GM18508 (cell line): ENCODE measurements around the gene TPCN2.

ENCODE experiments used
- ATAC-seq: cut with Tn5 transposase; IDR thresholded peaks from one replicate; pipeline ENCODE4 v1.9.1; 2021; ENCODE audit warnings: moderate number of reproducible peaks; ENCODE audit not compliant: insufficient read depth, unreplicated experiment

Gene TPCN2

GRCh38 chr11:69156673-69157155 is 108.0 kb downstream of the TPCN2 start:
- ATAC-seq = no peak

DNA sequence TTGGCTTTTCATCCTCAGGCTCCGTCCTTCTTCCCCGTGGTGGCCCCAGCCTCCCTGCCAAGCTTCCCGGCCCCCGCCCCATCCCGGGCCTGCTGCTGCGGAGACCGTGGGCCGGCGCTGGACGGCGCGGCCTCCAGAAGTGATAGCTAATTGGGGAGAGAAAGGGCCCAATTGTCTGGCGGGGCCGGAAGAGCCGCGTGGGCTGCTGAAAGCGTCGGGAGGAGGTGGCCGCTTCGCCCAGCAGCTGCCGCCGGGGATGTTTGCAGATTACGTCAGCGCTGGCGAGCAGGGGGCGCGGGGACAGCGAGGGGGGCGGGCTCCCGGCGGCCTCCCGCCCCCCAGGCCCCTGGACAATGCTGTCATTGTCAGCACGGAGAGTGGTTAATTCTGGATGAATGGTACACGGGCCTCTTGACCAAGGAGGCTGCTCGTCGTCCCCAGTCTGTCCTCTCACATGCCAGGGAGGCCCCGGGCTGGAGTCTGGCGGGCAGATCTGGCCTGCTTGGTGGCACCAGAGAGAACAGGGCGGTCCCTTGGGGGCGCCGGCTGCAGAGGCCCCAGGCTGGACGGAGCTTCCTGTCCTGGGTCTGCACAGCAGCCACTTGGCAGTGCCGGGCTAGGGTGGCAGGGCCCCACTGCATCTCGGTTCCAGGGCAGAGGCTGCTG is 108.6 kb downstream of the TPCN2 start:
- no peak for ATAC-seq

GRCh38 chr11:69157822-69158231 is 109.1 kb downstream of the TPCN2 start:
- no peak for ATAC-seq

DNA sequence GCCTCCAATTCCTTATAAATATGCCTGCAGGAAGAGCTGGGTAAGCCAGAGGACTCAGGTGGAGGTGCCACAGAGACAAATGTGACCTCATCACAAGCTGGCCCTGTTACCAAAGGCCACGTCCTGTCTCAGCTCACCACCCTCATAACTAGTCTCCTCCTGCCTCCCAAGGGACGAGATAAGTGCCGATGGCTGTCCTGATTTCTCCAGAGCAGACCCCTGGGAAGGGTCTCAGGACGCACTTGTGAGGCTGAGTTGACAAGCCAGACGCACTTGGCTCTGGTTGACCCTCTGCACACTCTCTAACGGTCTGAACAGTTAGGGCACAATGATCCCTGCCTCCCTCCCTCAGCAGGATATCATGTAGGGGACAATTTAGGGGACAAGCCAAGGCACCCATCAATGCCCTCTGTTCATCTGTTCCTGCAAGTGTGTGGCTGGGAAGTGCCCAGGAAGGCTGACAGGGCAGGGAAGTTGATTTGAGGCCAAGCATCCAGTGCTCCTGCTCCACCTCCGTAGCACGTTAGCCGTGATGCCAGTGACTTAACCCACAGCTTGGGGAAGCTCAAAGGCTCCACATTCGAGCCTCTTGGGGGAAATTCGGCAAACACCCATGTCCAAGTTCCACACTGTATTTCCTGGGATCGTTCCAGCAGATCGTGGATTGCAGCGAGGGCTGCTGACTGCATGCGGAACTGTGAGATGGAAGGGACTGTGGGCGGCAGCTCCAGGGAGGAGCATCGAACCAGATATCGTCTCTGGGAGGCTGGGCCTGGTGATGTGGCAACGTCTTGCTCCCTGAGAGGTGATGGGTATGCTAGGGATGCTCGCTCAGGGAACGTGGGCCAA is 109.8 kb downstream of the TPCN2 start:
- ATAC-seq = no peak

GRCh38 chr11:69159150-69159852 is 110.6 kb downstream of the TPCN2 start:
- ATAC-seq = no peak

DNA sequence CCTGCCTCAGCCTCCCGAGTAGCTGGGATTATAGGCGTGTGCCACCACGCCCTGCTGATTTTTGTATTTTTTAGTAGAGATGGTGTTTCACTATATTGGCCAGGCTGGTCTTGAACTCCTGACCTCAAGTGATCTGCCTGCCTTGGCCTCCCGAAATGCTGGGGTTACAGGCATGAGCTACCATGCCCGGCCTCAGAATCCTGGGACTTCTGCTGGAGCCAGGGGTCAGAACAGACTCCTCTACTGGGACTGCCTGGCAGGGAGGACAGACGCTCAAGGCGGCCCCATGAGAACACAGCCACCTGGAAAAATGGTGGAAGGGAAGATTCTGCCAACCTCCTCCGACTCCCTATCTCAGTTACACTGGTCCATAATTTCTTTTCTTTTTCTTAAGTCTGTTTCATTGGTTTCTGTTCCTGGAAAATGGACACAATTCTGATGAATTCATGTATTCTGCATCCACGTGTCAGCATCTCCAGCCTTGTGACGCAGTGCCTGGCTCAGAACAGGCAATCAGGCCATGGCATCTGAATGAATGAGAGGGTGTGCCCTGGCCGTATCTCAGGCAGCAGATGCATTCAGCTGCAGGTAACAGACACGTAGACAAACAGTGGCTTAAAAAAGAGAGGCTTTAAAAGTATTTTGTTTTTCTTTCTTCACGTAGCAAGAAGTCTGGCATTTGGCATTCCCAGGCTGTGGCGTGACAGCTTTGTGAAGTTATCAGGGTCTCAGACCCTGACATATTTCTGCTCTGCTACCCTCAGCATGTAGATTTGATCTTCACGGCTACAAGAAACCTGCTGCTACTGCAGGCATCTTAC is 111.8 kb downstream of the TPCN2 start:
- ATAC-seq = no peak

- no peak for ATAC-seq
These were observed 112.3 kb downstream of the TPCN2 start for GRCh38 chr11:69161117-69161407.

GRCh38 chr11:69162505-69162904 is 113.8 kb downstream of the TPCN2 start:
- no peak for ATAC-seq

DNA sequence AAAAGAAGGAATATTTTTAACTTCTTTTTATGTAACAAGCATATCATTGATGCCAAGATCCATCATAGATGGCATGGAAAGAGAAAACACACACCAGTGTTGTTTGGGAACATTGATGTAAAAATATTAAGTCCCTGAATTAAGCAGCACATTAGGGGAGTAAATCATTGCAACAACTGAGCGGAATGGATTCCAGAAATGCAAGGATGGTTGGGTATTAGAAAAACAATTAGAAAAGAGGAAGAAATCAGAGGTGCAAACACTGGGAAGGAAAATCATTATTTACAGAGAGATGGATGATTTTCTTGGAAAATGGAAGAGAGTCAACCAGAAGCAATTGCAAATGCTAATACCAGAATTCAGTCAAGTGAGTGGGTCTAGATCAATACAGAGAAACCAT is 115.1 kb downstream of the TPCN2 start:
- ATAC-seq = no peak

- ATAC-seq = no peak
These were observed 116.1 kb downstream of the TPCN2 start for GRCh38 chr11:69164824-69165223.

GRCh38 chr11:69165775-69166174 is 117.0 kb downstream of the TPCN2 start:
- no peak for ATAC-seq

GRCh38 chr11:69166218-69167115 is 117.7 kb downstream of the TPCN2 start:
- peak; percentile 71 for ATAC-seq

DNA sequence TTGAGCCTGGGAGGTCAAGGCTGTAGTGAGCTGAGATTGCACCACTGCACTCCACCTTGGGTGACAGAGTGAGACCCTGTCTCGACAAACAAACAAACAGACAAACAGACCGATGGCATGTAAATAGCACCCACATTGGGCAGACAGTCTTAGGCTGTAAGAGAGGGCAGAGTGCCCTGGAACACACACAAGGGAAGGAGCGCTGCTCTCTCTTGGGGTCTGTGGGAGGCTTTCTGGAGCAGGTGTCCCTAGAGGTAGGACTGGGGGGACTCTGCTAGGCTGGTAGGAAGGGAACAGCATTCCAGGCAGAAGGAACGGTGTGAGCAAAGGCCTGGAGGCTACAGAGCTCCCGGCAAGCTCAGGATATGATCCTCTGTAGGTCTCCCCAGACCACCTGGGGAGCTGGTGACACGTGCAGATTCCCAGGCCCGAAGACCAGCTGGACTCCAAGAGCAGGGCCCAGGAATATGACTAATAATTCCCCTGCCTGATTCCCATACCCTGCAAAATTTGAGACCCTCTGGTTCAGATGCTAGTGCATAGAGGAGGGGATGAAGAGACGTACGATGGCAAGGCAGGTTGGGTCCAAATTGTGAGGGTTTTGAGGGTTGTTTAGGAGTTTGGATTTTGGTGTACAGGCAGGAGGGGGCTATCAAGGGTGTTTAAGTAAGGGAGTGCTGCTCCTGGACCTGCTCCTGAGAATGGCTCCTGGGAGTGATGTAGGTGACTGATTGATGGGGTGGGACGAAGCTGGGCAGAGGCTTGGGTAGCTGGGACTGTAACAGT is 118.6 kb downstream of the TPCN2 start:
- no peak for ATAC-seq

DNA sequence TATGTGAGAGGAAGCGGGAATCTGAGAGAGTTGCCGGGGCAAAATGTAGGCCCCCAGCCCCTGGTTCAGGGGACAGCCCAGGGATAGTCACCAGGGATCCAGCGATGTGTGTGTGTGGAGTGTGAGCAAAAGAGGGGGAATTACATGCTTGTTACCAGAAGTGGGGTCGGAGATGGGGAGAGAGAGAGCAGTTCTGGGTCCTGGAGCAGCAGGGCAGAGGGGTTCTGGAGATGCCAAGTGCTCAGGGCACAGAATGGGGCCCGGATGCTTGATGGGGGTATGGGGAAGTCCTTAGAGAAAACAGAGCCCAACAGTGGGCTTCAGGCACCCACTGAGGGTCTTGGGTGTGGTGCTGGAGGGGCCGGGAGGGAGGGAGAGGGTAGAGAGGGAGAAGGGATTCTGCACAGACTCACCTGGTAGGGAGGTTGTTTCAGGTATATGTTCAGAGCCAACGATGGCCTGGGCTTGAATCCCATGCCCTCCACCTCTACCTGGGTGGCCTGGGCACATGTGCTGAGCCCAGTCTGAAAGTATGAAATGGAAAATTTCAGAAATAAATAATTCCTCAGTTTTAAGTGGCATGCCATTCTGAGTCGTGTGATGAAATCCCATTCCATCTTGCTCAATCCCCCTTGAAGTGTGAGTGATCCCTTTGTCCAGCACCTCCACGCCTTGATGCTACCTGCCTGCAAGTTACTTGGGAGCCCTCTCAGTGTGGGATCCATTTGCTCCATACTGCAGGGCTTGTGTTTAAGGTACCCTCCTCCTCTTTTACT is 119.4 kb downstream of the TPCN2 start:
- no peak for ATAC-seq

DNA sequence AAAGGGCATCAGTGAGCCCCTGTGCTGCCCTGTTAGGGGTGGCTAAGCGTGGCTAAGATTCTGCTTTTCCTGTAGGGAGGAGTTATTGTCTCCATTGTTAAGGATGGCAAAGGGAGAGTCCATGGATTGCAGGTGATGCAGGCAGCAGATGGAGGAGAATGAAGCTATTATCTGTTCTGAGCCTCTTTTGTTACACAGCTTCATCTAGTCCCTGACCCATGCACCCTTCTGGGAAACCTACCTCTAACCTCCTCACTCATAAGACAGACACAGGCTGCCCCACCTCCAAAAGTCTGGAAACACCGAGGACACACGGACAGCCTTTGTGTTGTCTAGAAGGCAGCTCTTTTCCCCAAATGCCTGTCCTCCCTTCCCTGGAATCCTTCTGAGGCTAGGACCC is 120.7 kb downstream of the TPCN2 start:
- no peak for ATAC-seq

DNA sequence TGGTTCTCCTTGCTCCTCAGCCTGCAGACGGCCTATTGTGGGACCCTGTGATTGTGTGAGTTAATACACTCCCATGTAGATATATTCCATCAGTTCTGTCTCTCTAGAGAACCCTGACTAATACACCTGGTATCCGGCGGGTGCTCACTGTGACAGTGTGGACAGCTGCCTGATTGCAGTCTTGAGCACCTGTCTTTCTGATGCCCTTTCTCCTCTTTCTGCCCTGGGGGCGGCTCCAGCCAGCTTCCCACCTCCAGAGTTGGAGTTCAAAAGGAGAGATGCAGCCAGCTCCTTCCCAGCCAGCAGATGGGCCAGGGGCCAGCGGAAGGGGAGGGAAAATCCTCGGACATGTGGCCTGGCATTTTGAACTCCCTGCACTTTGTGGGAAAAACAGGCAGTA is 122.0 kb downstream of the TPCN2 start:
- ATAC-seq = no peak

DNA sequence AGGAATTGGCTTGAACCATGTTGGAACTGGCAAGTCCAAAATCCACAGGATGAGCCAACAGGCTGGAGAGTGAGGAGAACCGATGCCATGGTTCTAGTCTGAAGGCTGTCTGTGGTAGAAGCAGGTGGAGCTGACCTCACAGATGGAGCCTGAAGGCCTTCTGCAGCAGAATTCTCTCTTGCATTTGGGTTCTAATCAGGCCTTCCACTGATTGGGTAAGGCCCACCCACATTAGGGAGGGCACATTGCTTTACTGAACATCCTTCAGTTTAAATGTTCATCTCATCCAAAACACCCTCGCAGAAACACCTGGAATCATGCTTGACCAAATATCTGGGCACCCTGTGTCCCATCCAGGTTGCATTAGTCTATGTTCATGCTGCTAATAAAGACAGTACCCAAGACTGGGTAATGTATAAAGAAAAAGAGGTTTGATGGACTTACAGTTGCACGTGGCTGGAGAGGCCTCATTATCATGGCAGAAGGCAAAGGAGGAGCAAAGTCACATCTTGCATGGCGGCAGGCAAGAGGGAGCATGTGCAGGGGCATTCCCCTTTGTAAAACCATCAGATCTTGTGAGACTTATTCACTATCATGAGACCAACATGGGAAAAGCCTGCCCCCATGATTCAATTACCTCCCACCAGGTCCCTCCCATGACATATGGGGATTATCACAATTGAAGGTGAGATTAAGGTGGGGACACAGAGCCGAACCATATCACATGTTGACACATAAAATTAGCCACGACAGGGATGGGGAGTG is 122.9 kb downstream of the TPCN2 start:
- ATAC-seq = no peak
